Spinal cord (tissue), 10 donors: ENCODE measurements around the gene CEP63. TPM values are rescaled to one million over a fixed set of nuclear protein-coding genes. Genes with fewer than 3 reads are reported as not detected.
"Not testable (repeated sequence)": the region's sequence is repeated elsewhere in the genome, so short reads cannot be mapped to it uniquely, and the experiment has no call there.

Experiments used
- DNase-seq, 6 donors: peaks; one replicate each; pipeline versions ENCODE4 v3.0.0 to v3.0.0-alpha.2; 2013 to 2015; ENCODE audit warnings: low spot score in 6 of 6, low read depth in 4 of 6
- H3K27ac ChIP-seq: one replicate; pipeline ENCODE4 v1.5.1; 2013; ENCODE audit warnings: low read depth, low read length, control low read depth
- H3K27me3 ChIP-seq: one replicate; pipeline ENCODE4 v1.6.1; 2013; ENCODE audit warnings: low read length; ENCODE audit not compliant: control insufficient read depth, insufficient read depth
- H3K36me3 ChIP-seq: one replicate; pipeline ENCODE4 v1.6.1; 2013; ENCODE audit warnings: low read length; ENCODE audit not compliant: control insufficient read depth, insufficient read depth
- H3K4me1 ChIP-seq: one replicate; pipeline ENCODE4 v1.6.1; 2013; ENCODE audit warnings: low read length; ENCODE audit not compliant: control insufficient read depth, insufficient read depth
- H3K4me3 ChIP-seq: one replicate; pipeline ENCODE4 v1.5.1; 2013; ENCODE audit warnings: low read depth, low read length, control low read depth
- H3K9me3 ChIP-seq: one replicate; pipeline ENCODE4 v1.6.1; 2013; ENCODE audit warnings: low read length; ENCODE audit not compliant: control insufficient read depth, insufficient read depth
- WGBS: methylation state at CpG from one replicate; pipeline ENCODE4 v1.1.5; 2013; ENCODE audit warnings: missing lambda C conversion rate; ENCODE audit not compliant: insufficient coverage; 5-methylcytosine and 5-hydroxymethylcytosine counted together
- polyA plus RNA-seq, 2 donors: library from polyadenylated mRNA; unstranded; fragments of 120-200 nt; gene quantifications; one replicate each; pipeline ENCODE4 v1.2.1, GENCODE V29; 2013; ENCODE audit not compliant: insufficient read length in 2 of 2
- total RNA-seq, 2 donors: library from RNA; depleted of rRNA in 1 of 2; stranded (reverse); fragments of 120-200 nt in 1 of 2; fragments of >200 nt in 1 of 2; gene quantifications; one replicate each; pipeline versions ENCODE4 v1.2.3 to v1.2.4, GENCODE V29; 2013 to 2014
- donor health status: healthy.

CEP63 gene
- total and polyA plus RNA-seq, 4 donors: 26.3 to 35.2 (median 28.6) TPM

- H3K27ac ChIP-seq, H3K4me1 ChIP-seq, H3K27me3 ChIP-seq, H3K4me3 ChIP-seq, DNase-seq, H3K9me3 ChIP-seq, H3K36me3 ChIP-seq: not testable (repeated sequence)
- 96% methylated on average over 8 of the region's 12 CpGs for WGBS
These were observed 58.9 kb downstream of the CEP63 start for GRCh38 chr3:134544783-134545182.

GRCh38 chr3:134545818-134546217 lies 60.0 kb downstream of the CEP63 start:
- WGBS: no CpG with 5 or more reads among the region's 2 CpGs
- H3K4me3 ChIP-seq: no peak overlapping the region
- no peak for DNase-seq
- H3K27me3 ChIP-seq: no peaks in the 10 kb centered on the region
- no peaks in the 10 kb centered on the region for H3K9me3 ChIP-seq
- H3K4me1 ChIP-seq: no peaks in the 10 kb centered on the region
- no peak overlapping the region for H3K27ac ChIP-seq
- peaks cover 10% of the 10 kb centered on the region for H3K36me3 ChIP-seq

GRCh38 chr3:134552784-134553183 lies 66.9 kb downstream of the CEP63 start:
- H3K27ac ChIP-seq: no peak overlapping the region
- H3K9me3 ChIP-seq: no peaks in the 10 kb centered on the region
- no peak overlapping the region for H3K4me3 ChIP-seq
- H3K36me3 ChIP-seq: peaks cover 14% of the 10 kb centered on the region
- H3K27me3 ChIP-seq: no peaks in the 10 kb centered on the region
- no peaks in the 10 kb centered on the region for H3K4me1 ChIP-seq
- no peak for DNase-seq

GRCh38 chr3:134559591-134559990 lies 73.7 kb downstream of the CEP63 start:
- no peaks in the 10 kb centered on the region for H3K9me3 ChIP-seq
- 90% methylated on average over 1 of the region's 3 CpGs for WGBS
- H3K4me3 ChIP-seq: no peak overlapping the region
- DNase-seq: no peak
- no peak overlapping the region for H3K27ac ChIP-seq
- no peaks in the 10 kb centered on the region for H3K4me1 ChIP-seq
- H3K27me3 ChIP-seq: no peaks in the 10 kb centered on the region
- peaks cover 19% of the 10 kb centered on the region for H3K36me3 ChIP-seq

DNA sequence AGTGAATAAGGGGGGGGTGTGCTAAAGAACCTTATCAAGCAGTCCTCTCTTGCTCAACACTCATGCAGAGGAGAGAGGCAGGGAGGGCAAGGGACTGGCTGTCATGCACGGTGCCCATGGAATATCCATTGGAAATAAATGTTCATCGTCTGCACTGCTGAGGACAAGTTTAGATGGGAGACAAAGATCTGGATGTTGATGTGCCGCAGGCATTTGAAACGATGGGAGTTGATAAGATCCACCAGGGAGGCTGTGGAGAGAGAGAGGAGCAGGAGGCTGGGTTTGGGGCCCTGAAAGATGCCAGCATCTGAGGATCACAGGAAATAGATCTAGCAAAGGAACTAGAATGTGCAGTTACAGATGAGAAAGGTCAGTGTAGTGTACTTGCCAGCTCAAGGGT lies 76.2 kb downstream of the CEP63 start:
- no peaks in the 10 kb centered on the region for H3K4me1 ChIP-seq
- H3K36me3 ChIP-seq: peaks cover 17% of the 10 kb centered on the region
- no peaks in the 10 kb centered on the region for H3K27me3 ChIP-seq
- no peak overlapping the region for H3K27ac ChIP-seq
- WGBS: 95% methylated on average over 3 of the region's 4 CpGs
- no peak for DNase-seq
- H3K9me3 ChIP-seq: no peaks in the 10 kb centered on the region
- H3K4me3 ChIP-seq: no peak overlapping the region

- no peak for DNase-seq
- no peaks in the 10 kb centered on the region for H3K9me3 ChIP-seq
- no peak overlapping the region for H3K4me3 ChIP-seq
- H3K36me3 ChIP-seq: peaks cover 17% of the 10 kb centered on the region
- no peak overlapping the region for H3K27ac ChIP-seq
- no peaks in the 10 kb centered on the region for H3K4me1 ChIP-seq
- WGBS: 100% methylated on average over 4 of the region's 6 CpGs
- no peaks in the 10 kb centered on the region for H3K27me3 ChIP-seq
These were observed 77.7 kb downstream of the CEP63 start for GRCh38 chr3:134563601-134564000.

GRCh38 chr3:134564991-134565390 lies 79.1 kb downstream of the CEP63 start:
- WGBS: 100% methylated on average over 1 of the region's 2 CpGs
- no peaks in the 10 kb centered on the region for H3K4me1 ChIP-seq

GRCh38 chr3:134567605-134568004 lies 81.7 kb downstream of the CEP63 start:
- 72% methylated on average over 4 of the region's 4 CpGs for WGBS
- no peak overlapping the region for H3K27ac ChIP-seq
- no peaks in the 10 kb centered on the region for H3K9me3 ChIP-seq
- no peak for DNase-seq
- peaks cover 5% of the 10 kb centered on the region for H3K36me3 ChIP-seq
- H3K27me3 ChIP-seq: no peaks in the 10 kb centered on the region
- no peak overlapping the region for H3K4me3 ChIP-seq
- H3K4me1 ChIP-seq: no peaks in the 10 kb centered on the region

More at GRCh38 chr3:134564991-134565390, 79.1 kb downstream of the CEP63 start:
- Histone ChIP-seq H3K27me3 (no peaks in the 10 kb centered on the region), H3K9me3 (no peaks in the 10 kb centered on the region), H3K27ac (no peak overlapping the region), H3K4me3 (no peak overlapping the region), H3K36me3 (peaks cover 14% of the 10 kb centered on the region)
- DNase-seq: no peak

GRCh38 chr3:134568790-134569189 lies 82.9 kb downstream of the CEP63 start:
- no peaks in the 10 kb centered on the region for H3K4me1 ChIP-seq
- DNase-seq: no peak
- no peak overlapping the region for H3K4me3 ChIP-seq
- WGBS: 80% methylated on average over 6 of the region's 6 CpGs
- no peaks in the 10 kb centered on the region for H3K27me3 ChIP-seq
- no peaks in the 10 kb centered on the region for H3K9me3 ChIP-seq
- H3K36me3 ChIP-seq: peaks cover under 1% of the 10 kb centered on the region
- no peak overlapping the region for H3K27ac ChIP-seq

DNA sequence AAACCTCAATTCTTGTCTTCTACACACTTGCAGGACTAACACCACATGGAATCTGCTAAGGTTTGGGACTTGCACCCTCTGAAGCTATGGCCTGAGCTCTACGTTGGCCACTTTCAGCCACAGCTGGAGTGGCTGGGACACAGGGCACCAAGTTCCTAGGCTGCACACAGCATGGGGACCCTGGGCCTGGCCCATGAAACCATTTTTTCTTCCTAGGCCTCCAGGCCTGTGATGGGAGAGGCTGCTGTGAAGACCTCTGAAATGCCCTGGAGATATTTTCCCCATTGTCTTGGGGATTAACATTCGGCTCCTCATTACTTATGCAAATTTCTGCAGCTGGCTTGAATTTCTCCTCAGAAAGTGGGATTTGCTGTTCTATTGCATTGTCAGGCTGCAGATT lies 84.0 kb downstream of the CEP63 start:
- not testable (repeated sequence) for H3K4me3 ChIP-seq, H3K27me3 ChIP-seq, H3K27ac ChIP-seq, H3K4me1 ChIP-seq, H3K36me3 ChIP-seq, DNase-seq, H3K9me3 ChIP-seq
- WGBS: 97% methylated on average over 2 of the region's 2 CpGs
